ENCODE measurements around the gene CDK5RAP3.

Gene CDK5RAP3

DNA sequence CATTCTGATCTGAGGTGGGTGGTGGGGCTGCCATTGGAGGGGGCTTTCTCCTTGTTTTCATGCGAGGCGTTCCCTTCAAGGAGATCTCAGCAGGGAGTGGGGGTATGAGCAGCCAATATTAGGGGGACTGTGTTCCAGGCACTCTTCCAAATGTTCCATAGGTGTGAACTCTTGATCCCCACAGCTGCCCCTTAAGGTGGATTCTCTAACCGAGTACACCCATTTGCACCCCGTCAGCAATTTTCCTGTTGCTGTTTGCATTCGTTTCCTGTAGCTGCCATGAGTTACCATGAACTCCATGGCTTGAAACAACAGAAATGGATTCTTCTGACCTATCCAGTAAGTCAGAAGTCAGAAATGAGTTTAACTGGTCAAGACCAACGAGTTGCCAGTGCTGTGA lies 9.5 kb upstream of the CDK5RAP3 start:
- ATAC-seq (ENCODE audit: insufficient read depth, low read depth), result no peak
- Histone ChIP-seq H3K27ac (ENCODE audit: low read length) (no peak overlapping the region), H3K9ac (ENCODE audit: low read depth, low read length) (no peak overlapping the region)

DNA sequence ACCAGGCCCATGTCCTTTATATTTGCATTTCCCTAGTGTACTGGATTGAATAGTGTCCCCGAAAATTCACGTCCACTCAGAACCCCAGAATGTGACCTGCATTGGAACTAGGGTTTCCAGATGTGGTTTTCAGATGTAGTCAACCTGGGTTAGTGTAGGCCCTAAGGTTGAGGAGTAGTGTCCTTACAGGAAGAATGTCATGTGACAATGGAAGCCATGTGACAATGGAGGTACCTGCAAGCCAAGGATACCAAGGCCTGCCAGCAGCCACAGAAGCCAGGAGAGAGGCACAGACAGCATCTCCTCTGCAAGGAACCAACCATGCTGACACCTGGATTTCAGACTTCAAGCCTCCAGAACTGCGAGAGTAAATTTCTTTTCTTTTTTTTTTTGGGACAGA lies 8.0 kb upstream of the CDK5RAP3 start:
- ATAC-seq (ENCODE audit: insufficient read depth, low read depth) (no peak), DNase-seq (no peak)
- Histone ChIP-seq H3K79me2 (ENCODE audit: insufficient read depth, low read length) (no peaks in the 10 kb centered on the region), H3K4me3 (ENCODE audit: low read depth in 1 of 2, low read length in 2 of 2) (no peak overlapping the region), H4K20me1 (ENCODE audit: insufficient read depth, low read length) (no peaks in the 10 kb centered on the region), H3K4me1 (ENCODE audit: insufficient read depth, low read length) (no peaks in the 10 kb centered on the region), H3K4me2 (ENCODE audit: insufficient read depth, low read length) (no peak overlapping the region), H2AFZ (ENCODE audit: low read depth, low read length) (no peak overlapping the region), H3K36me3 (ENCODE audit: insufficient read depth, low read length) (no peaks in the 10 kb centered on the region), H3K27ac (ENCODE audit: low read length) (no peak overlapping the region), H3K9me3 (ENCODE audit: insufficient read depth, low read length, severe bottlenecking) (no peaks in the 10 kb centered on the region), H3K9ac (ENCODE audit: low read depth, low read length) (no peak overlapping the region), H3K27me3 (ENCODE audit: insufficient read depth, low read length, poor library complexity) (no peaks in the 10 kb centered on the region)
- TF ChIP-seq EZH2 (IDR thresholded peaks at IDR 0.05; ENCODE audit: borderline replicate concordance, low read depth, low read length, severe bottlenecking), result no peak
- TF ChIP-seq, protein P1, sequence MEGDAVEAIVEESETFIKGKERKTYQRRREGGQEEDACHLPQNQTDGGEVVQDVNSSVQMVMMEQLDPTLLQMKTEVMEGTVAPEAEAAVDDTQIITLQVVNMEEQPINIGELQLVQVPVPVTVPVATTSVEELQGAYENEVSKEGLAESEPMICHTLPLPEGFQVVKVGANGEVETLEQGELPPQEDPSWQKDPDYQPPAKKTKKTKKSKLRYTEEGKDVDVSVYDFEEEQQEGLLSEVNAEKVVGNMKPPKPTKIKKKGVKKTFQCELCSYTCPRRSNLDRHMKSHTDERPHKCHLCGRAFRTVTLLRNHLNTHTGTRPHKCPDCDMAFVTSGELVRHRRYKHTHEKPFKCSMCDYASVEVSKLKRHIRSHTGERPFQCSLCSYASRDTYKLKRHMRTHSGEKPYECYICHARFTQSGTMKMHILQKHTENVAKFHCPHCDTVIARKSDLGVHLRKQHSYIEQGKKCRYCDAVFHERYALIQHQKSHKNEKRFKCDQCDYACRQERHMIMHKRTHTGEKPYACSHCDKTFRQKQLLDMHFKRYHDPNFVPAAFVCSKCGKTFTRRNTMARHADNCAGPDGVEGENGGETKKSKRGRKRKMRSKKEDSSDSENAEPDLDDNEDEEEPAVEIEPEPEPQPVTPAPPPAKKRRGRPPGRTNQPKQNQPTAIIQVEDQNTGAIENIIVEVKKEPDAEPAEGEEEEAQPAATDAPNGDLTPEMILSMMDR (IDR thresholded peaks at IDR 0.05; ENCODE audit: borderline replicate concordance, extremely low read depth, low read length, poor library complexity, severe bottlenecking), result no peak

More for the DNA sequence above, 9.5 kb upstream of the CDK5RAP3 start:
- H3K27me3 ChIP-seq (ENCODE audit: insufficient read depth, low read length, poor library complexity), result no peaks in the 10 kb centered on the region
- H4K20me1 ChIP-seq (ENCODE audit: insufficient read depth, low read length), result no peaks in the 10 kb centered on the region
- H3K4me3 ChIP-seq (ENCODE audit: low read depth in 1 of 2, low read length in 2 of 2), result no peak overlapping the region
- no peaks in the 10 kb centered on the region for H3K4me1 ChIP-seq (ENCODE audit: insufficient read depth, low read length)
- H3K79me2 ChIP-seq (ENCODE audit: insufficient read depth, low read length), result no peaks in the 10 kb centered on the region
- no peak overlapping the region for H3K4me2 ChIP-seq (ENCODE audit: insufficient read depth, low read length)
- H2AFZ ChIP-seq (ENCODE audit: low read depth, low read length), result no peak overlapping the region
- no peaks in the 10 kb centered on the region for H3K9me3 ChIP-seq (ENCODE audit: insufficient read depth, low read length, severe bottlenecking)
- no peaks in the 10 kb centered on the region for H3K36me3 ChIP-seq (ENCODE audit: insufficient read depth, low read length)
- TF ChIP-seq, protein P1 (IDR thresholded peaks at IDR 0.05; ENCODE audit: borderline replicate concordance, extremely low read depth, low read length, poor library complexity, severe bottlenecking), result no peak
- TF ChIP-seq EZH2 (IDR thresholded peaks at IDR 0.05; ENCODE audit: borderline replicate concordance, low read depth, low read length, severe bottlenecking), result no peak
- DNase-seq, result no peak

DNA sequence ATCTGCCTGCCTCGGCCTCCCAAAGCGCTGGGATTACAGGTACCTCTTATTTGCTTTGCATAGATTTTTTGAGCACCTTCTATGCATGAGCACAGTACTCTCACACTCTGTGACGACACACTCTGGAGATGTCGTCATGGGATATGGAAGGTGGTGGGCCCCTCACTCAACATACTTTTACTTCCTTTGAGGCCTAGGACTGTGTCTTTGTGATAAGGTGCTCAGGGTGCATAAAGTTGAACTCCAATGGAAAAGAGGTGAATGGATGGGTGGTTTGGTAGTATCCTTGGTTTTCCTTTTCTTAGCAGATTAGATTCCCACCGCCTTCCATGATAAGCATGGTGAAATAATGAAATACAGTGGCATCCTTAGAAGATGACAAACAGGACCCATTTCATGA lies 6.1 kb upstream of the CDK5RAP3 start:
- H3K4me3 ChIP-seq (ENCODE audit: low read depth in 1 of 2, low read length in 2 of 2), result no peak overlapping the region
- H3K4me2 ChIP-seq (ENCODE audit: insufficient read depth, low read length), result no peak overlapping the region
- H3K4me1 ChIP-seq (ENCODE audit: insufficient read depth, low read length), result peaks cover 3% of the 10 kb centered on the region
- H3K36me3 ChIP-seq (ENCODE audit: insufficient read depth, low read length), result no peaks in the 10 kb centered on the region
- H4K20me1 ChIP-seq (ENCODE audit: insufficient read depth, low read length), result no peaks in the 10 kb centered on the region
- H3K9me3 ChIP-seq (ENCODE audit: insufficient read depth, low read length, severe bottlenecking), result no peaks in the 10 kb centered on the region
- no peaks in the 10 kb centered on the region for H3K79me2 ChIP-seq (ENCODE audit: insufficient read depth, low read length)
- no peak for DNase-seq
- H3K9ac ChIP-seq (ENCODE audit: low read depth, low read length), result no peak overlapping the region
- no peak overlapping the region for H3K27ac ChIP-seq (ENCODE audit: low read length)
- H3K27me3 ChIP-seq (ENCODE audit: insufficient read depth, low read length, poor library complexity), result no peaks in the 10 kb centered on the region
- TF ChIP-seq EZH2 (IDR thresholded peaks at IDR 0.05; ENCODE audit: borderline replicate concordance, low read depth, low read length, severe bottlenecking), result no peak
- TF ChIP-seq, protein P1 (IDR thresholded peaks at IDR 0.05; ENCODE audit: borderline replicate concordance, extremely low read depth, low read length, poor library complexity, severe bottlenecking), result no peak
- ATAC-seq (ENCODE audit: insufficient read depth, low read depth), result no peak
- no peak overlapping the region for H2AFZ ChIP-seq (ENCODE audit: low read depth, low read length)

DNA sequence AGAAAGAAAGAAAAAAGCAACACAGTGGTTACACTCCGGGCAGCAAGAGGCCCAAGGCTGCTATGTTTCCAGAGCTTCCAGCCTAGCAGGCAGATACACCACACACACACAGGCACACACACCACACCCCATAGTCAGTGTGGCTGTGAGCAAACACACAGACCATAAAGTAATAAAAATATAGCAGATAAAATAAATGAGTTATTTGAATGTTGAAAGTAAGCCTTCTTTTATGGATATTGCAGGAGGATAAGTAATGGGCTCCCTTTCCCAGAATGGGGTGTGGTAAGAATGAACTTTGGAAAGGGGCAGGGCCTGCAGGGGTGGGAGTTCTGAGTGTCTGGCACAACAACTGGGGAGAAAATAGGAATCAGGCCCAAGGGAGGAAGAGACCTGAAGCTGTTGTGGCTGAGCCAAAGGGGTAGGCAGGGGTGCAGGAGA lies 4.8 kb upstream of the CDK5RAP3 start:
- no peaks in the 10 kb centered on the region; the same call in 1 of the 2 replicates for H3K36me3 ChIP-seq (ENCODE audit: insufficient read depth, low read length)
- H2AFZ ChIP-seq (ENCODE audit: low read depth, low read length), result no peak overlapping the region
- peaks cover 3% of the 10 kb centered on the region for H3K79me2 ChIP-seq (ENCODE audit: insufficient read depth, low read length)
- no peak overlapping the region for H3K9ac ChIP-seq (ENCODE audit: low read depth, low read length)
- no peaks in the 10 kb centered on the region for H3K27me3 ChIP-seq (ENCODE audit: insufficient read depth, low read length, poor library complexity)
- no peaks in the 10 kb centered on the region for H4K20me1 ChIP-seq (ENCODE audit: insufficient read depth, low read length)
- DNase-seq, result no peak
- H3K4me1 ChIP-seq (ENCODE audit: insufficient read depth, low read length), result peaks cover 11% of the 10 kb centered on the region
- no peak for ATAC-seq (ENCODE audit: insufficient read depth, low read depth)
- H3K9me3 ChIP-seq (ENCODE audit: insufficient read depth, low read length, severe bottlenecking), result no peaks in the 10 kb centered on the region
- no peak overlapping the region for H3K27ac ChIP-seq (ENCODE audit: low read length)
- TF ChIP-seq, protein P1 (IDR thresholded peaks at IDR 0.05; ENCODE audit: borderline replicate concordance, extremely low read depth, low read length, poor library complexity, severe bottlenecking), result no peak
- no peak for TF ChIP-seq EZH2 (IDR thresholded peaks at IDR 0.05; ENCODE audit: borderline replicate concordance, low read depth, low read length, severe bottlenecking)
- H3K4me3 ChIP-seq (ENCODE audit: low read depth in 1 of 2, low read length in 2 of 2), result no peak overlapping the region
- no peak overlapping the region for H3K4me2 ChIP-seq (ENCODE audit: insufficient read depth, low read length)

Data from DND-41 (cell line).